GM18873 (cell line): ENCODE results near the gene RNPEP.
A peak's percentile ranks its signal among the peaks of the same experiment; 100 is the strongest.
"Not testable (repeated sequence)": the region's sequence is repeated elsewhere in the genome, so short reads cannot be mapped to it uniquely, and the experiment has no call there.

Source experiments
- ATAC-seq: cut with Tn5 transposase; IDR thresholded peaks from one replicate; pipeline ENCODE4 v1.9.1; 2021; ENCODE audit warnings: mild to moderate bottlenecking, moderate library complexity, moderate number of reproducible peaks; ENCODE audit not compliant: unreplicated experiment, low FRiP score

Gene RNPEP

GRCh38 chr1:202009326-202010179, 27.1 kb downstream of the RNPEP start:
- peak; percentile 36 for ATAC-seq

- peak; percentile 91 for ATAC-seq
These were observed 27.9 kb downstream of the RNPEP start, which contains the start of gene ELF3 for GRCh38 chr1:202010180-202011015. Gene ELF3 (plus strand): TSS chr1:202010587. CDS start chr1:202011137, 550 bp downstream.

GRCh38 chr1:202011994-202012393, 29.5 kb downstream of the RNPEP start:
- ATAC-seq: no peak

GRCh38 chr1:202012544-202013478, 30.4 kb downstream of the RNPEP start:
- no peak for ATAC-seq

- no peak for ATAC-seq
These were observed 31.2 kb downstream of the RNPEP start for GRCh38 chr1:202013603-202014002.

GRCh38 chr1:202014060-202014459, 31.6 kb downstream of the RNPEP start:
- ATAC-seq: no peak

GRCh38 chr1:202014915-202015661, 32.6 kb downstream of the RNPEP start:
- no peak for ATAC-seq

GRCh38 chr1:202015662-202015937, 33.2 kb downstream of the RNPEP start:
- ATAC-seq: no peak

GRCh38 chr1:202016022-202016810, 33.8 kb downstream of the RNPEP start:
- ATAC-seq: no peak

GRCh38 chr1:202016811-202017748, 34.6 kb downstream of the RNPEP start:
- no peak for ATAC-seq

GRCh38 chr1:202017749-202018467, 35.5 kb downstream of the RNPEP start:
- ATAC-seq: no peak

- ATAC-seq: no peak
These were observed 36.2 kb downstream of the RNPEP start for GRCh38 chr1:202018468-202019234.

- ATAC-seq: not testable (repeated sequence)
These were observed 36.7 kb downstream of the RNPEP start for GRCh38 chr1:202019235-202019558.

- ATAC-seq: no peak
These were observed 40.6 kb downstream of the RNPEP start for GRCh38 chr1:202023001-202023433.

GRCh38 chr1:202029171-202029665, 46.8 kb downstream of the RNPEP start:
- ATAC-seq: no peak

GRCh38 chr1:202029727-202030126, 47.3 kb downstream of the RNPEP start:
- no peak for ATAC-seq
